H1 (cell line): ENCODE data around the gene MRTFB. TPM values are rescaled to one million over a fixed set of nuclear protein-coding genes. Genes with fewer than 3 reads are reported as not detected.

Source experiments
- CTCF ChIA-PET: fragments of 300-600 bp; sonication (Branson Sonifier 250); formaldehyde crosslinking; loops from one replicate; lab custom pipeline; 2021; ENCODE audit not compliant: partially characterized antibody; lab: Charles Lee
- POLR2A ChIA-PET: fragments of 300-600 bp; sonication (Branson Sonifier 250); formaldehyde crosslinking; loops from one replicate; lab custom pipeline; 2021; ENCODE audit warnings: inconsistent platforms; ENCODE audit not compliant: partially characterized antibody; lab: Charles Lee
- DNase-seq, 2 experiments: peaks; one replicate each; pipeline versions ENCODE4 v3.0.0 to v3.0.0-alpha.2; 2010 to 2022; ENCODE audit warnings: low spot score in 2 of 2, low read depth in 1 of 2, mixed read lengths in 1 of 2
- FAIRE-seq: peaks from 2 replicates; lab custom pipeline; 2011; peaks lifted over from hg19 to GRCh38; lab: Jason Lieb, UNC
- H2AFZ ChIP-seq: 2 replicates; pipeline ENCODE4 v1.8.1; 2012; ENCODE audit warnings: low read length, inconsistent platforms
- H2AK5ac ChIP-seq: 2 replicates; pipeline ENCODE4 v1.6.1; 2013; ENCODE audit warnings: low read depth, low read length
- H2BK120ac ChIP-seq: replicated peaks from 2 replicates; pipeline ENCODE3; 2013; ENCODE audit warnings: low read depth, low read length, inconsistent platforms
- H2BK12ac ChIP-seq: 2 replicates; pipeline ENCODE4 v1.6.1; 2013; ENCODE audit warnings: low read depth, low read length
- H2BK15ac ChIP-seq: 2 replicates; pipeline ENCODE4 v1.6.1; 2013; ENCODE audit warnings: low read length
- H2BK20ac ChIP-seq: 2 replicates; pipeline ENCODE4 v1.6.1; 2013; ENCODE audit warnings: low read length
- H2BK5ac ChIP-seq: 2 replicates; pipeline ENCODE4 v1.6.1; 2013; ENCODE audit warnings: low read depth, low read length
- H3K14ac ChIP-seq: 2 replicates; pipeline ENCODE4 v1.6.1; 2013; ENCODE audit warnings: inconsistent platforms; ENCODE audit not compliant: insufficient read length
- H3K18ac ChIP-seq: 2 replicates; pipeline ENCODE4 v1.6.1; 2013; ENCODE audit warnings: low read length; ENCODE audit errors: extremely low read depth
- H3K23ac ChIP-seq: 2 replicates; pipeline ENCODE4 v1.6.1; 2013; ENCODE audit warnings: inconsistent platforms; ENCODE audit not compliant: insufficient read length
- H3K23me2 ChIP-seq: 2 replicates; pipeline ENCODE4 v1.6.1; 2013; ENCODE audit warnings: low read depth, low read length
- H3K27ac ChIP-seq: 2 replicates; pipeline ENCODE4 v1.6.1; 2011; ENCODE audit warnings: low read depth, low read length, inconsistent platforms
- H3K27me3 ChIP-seq, 4 experiments: replicated peaks in 1 of 4; 1 replicate in 1 of 4; 2 replicates in 3 of 4; pipeline versions ENCODE4 v1.6.1 to v1.8.1; 2011 to 2013; ENCODE audit warnings: low read length in 3 of 4, mild to moderate bottlenecking in 3 of 4, inconsistent platforms in 2 of 4, mixed read lengths in 2 of 4, moderate library complexity in 1 of 4; ENCODE audit not compliant: control insufficient read depth in 3 of 4, insufficient read depth in 3 of 4; ENCODE audit errors: extremely low read depth in 1 of 4
- H3K36me3 ChIP-seq, 4 experiments: 2 replicates each; pipeline versions ENCODE4 v1.6.1 to v1.8.1; 2011 to 2013; ENCODE audit warnings: mild to moderate bottlenecking in 4 of 4, low read length in 3 of 4, moderate library complexity in 2 of 4, control low read depth in 1 of 4, inconsistent platforms in 1 of 4; ENCODE audit not compliant: insufficient read depth in 4 of 4, control insufficient read depth in 2 of 4
- H3K4ac ChIP-seq: replicated peaks from 2 replicates; pipeline ENCODE3; 2013; ENCODE audit warnings: low read length, low read depth, mixed read lengths, inconsistent platforms; ENCODE audit not compliant: insufficient read length
- H3K4me1 ChIP-seq, 4 experiments: replicated peaks in 1 of 4; 1 replicate in 1 of 4; 2 replicates in 3 of 4; pipeline versions ENCODE4 v1.6.1 to v1.8.1; 2011 to 2013; ENCODE audit warnings: low read length in 3 of 4, inconsistent platforms in 2 of 4, mixed read lengths in 1 of 4; ENCODE audit not compliant: insufficient read depth in 4 of 4, control insufficient read depth in 3 of 4
- H3K4me2 ChIP-seq, 2 experiments: 2 replicates each; pipeline versions ENCODE4 v1.6.1 to v1.8.1; 2011 to 2013; ENCODE audit warnings: low read depth in 2 of 2, low read length in 2 of 2, control low read depth in 1 of 2, inconsistent platforms in 1 of 2, mild to moderate bottlenecking in 1 of 2; ENCODE audit not compliant: insufficient read depth in 1 of 2
- H3K4me3 ChIP-seq, 4 experiments: fragments of 200-600, 300-600 bp in 1 of 4; sonication (generic), shearing (Covaris generic), sonication (Bioruptor Twin) in 1 of 4; 2 replicates each; pipeline versions ENCODE4 v1.5.1 to v1.8.1; 2011 to 2016; ENCODE audit warnings: low read length in 4 of 4, low read depth in 3 of 4, control low read depth in 2 of 4, inconsistent platforms in 2 of 4, mild to moderate bottlenecking in 2 of 4, mixed read lengths in 1 of 4, moderate library complexity in 1 of 4; ENCODE audit not compliant: insufficient read depth in 2 of 4; ENCODE audit errors: extremely low read depth in 1 of 4
- H3K56ac ChIP-seq: replicated peaks from 2 replicates; pipeline ENCODE3; 2013; ENCODE audit warnings: low read depth, mild to moderate bottlenecking, mixed read lengths, low read length, inconsistent platforms; ENCODE audit not compliant: insufficient read length
- H3K79me1 ChIP-seq: 2 replicates; pipeline ENCODE4 v1.6.1; 2013; ENCODE audit warnings: low read depth, low read length, control low read depth
- H3K79me2 ChIP-seq, 2 experiments: 2 replicates each; pipeline versions ENCODE4 v1.6.1 to v1.8.1; 2012 to 2013; ENCODE audit warnings: low read length in 2 of 2, mild to moderate bottlenecking in 2 of 2, inconsistent platforms in 1 of 2; ENCODE audit not compliant: insufficient read depth in 2 of 2, control insufficient read depth in 1 of 2
- H3K9ac ChIP-seq, 4 experiments: replicated peaks in 1 of 4; 1 replicate in 1 of 4; 2 replicates in 3 of 4; pipeline versions ENCODE4 v1.6.1 to v1.8.1; 2011 to 2013; ENCODE audit warnings: low read depth in 3 of 4, low read length in 3 of 4, control low read depth in 2 of 4, mild to moderate bottlenecking in 2 of 4, moderate library complexity in 2 of 4, inconsistent platforms in 1 of 4; ENCODE audit errors: extremely low read depth in 1 of 4
- H3K9me3 ChIP-seq, 2 experiments: 2 replicates each; pipeline versions ENCODE4 v1.6.1 to v1.8.1; 2012 to 2013; ENCODE audit warnings: mild to moderate bottlenecking in 2 of 2, moderate library complexity in 2 of 2, control low read depth in 1 of 2, inconsistent platforms in 1 of 2, low read depth in 1 of 2, low read length in 1 of 2, mixed read lengths in 1 of 2; ENCODE audit not compliant: insufficient read depth in 2 of 2
- H4K20me1 ChIP-seq, 2 experiments: replicated peaks in 1 of 2; 2 replicates each; pipeline versions ENCODE3 to v1.8.1; 2011 to 2013; ENCODE audit warnings: inconsistent platforms in 2 of 2, low read length in 2 of 2, mild to moderate bottlenecking in 1 of 2; ENCODE audit not compliant: insufficient read depth in 2 of 2, control insufficient read depth in 1 of 2
- H4K5ac ChIP-seq: 2 replicates; pipeline ENCODE4 v1.6.1; 2013; ENCODE audit warnings: low read length, low read depth, mixed read lengths, inconsistent platforms; ENCODE audit not compliant: insufficient read length
- H4K8ac ChIP-seq: 2 replicates; pipeline ENCODE4 v1.8.0; 2013; ENCODE audit warnings: mild to moderate bottlenecking, moderate library complexity, low read length, inconsistent platforms; ENCODE audit not compliant: insufficient read depth; ENCODE audit errors: extremely low read depth
- H4K91ac ChIP-seq: replicated peaks from 2 replicates; pipeline ENCODE3; 2013; ENCODE audit warnings: low read length, mixed read lengths, inconsistent platforms; ENCODE audit not compliant: insufficient read length
- ATF2 ChIP-seq: IDR thresholded peaks from 2 replicates; pipeline ENCODE4 v1.6.1; 2012; ENCODE audit warnings: low read length, inconsistent platforms
- CTBP2 ChIP-seq: IDR thresholded peaks from 2 replicates; pipeline ENCODE4 v1.7.0; 2011; ENCODE audit warnings: borderline replicate concordance, mild to moderate bottlenecking, moderate library complexity, mixed read lengths, low read length; ENCODE audit not compliant: insufficient read depth, insufficient read length
- RAD21 ChIP-seq, 2 experiments: IDR thresholded peaks in 1 of 2; conservative IDR thresholded peaks in 1 of 2; 2 replicates each; pipeline ENCODE4 v1.6.1; 2011; ENCODE audit warnings: low read depth in 2 of 2, low read length in 2 of 2, improper control_type of control experiment in 1 of 2, inconsistent platforms in 1 of 2, mild to moderate bottlenecking in 1 of 2, moderate library complexity in 1 of 2
- RNF2 ChIP-seq: fragments of 200-900, 300-1000 bp; sonication (generic); IDR thresholded peaks from 2 replicates; pipeline ENCODE4 v1.7.1; 2016; ENCODE audit warnings: borderline replicate concordance, low read depth, mild to moderate bottlenecking, antibody characterized with exemption, low read length; ENCODE audit not compliant: poor library complexity, severe bottlenecking; ENCODE audit errors: missing control alignments
- SP4 ChIP-seq: IDR thresholded peaks from 2 replicates; pipeline ENCODE4 v1.6.1; 2012; ENCODE audit warnings: low read length, inconsistent platforms
- SRF ChIP-seq: IDR thresholded peaks from 2 replicates; pipeline ENCODE4 v1.6.1; 2011; ENCODE audit warnings: mild to moderate bottlenecking, low read depth, low read length, moderate library complexity
- SUZ12 ChIP-seq: fragments of 200-600 bp; sonication (generic); IDR thresholded peaks from 2 replicates; pipeline ENCODE4 v1.6.1; 2012; ENCODE audit warnings: mild to moderate bottlenecking, inconsistent platforms, low read length, moderate library complexity, mixed read lengths
- TAF7 ChIP-seq: optimal IDR thresholded peaks from 2 replicates; pipeline ENCODE3; 2011; ENCODE audit warnings: low read depth, mild to moderate bottlenecking, inconsistent platforms, low read length, moderate library complexity, borderline replicate concordance
- TBP ChIP-seq: IDR thresholded peaks from 2 replicates; pipeline ENCODE4 v1.6.1; 2011; ENCODE audit warnings: low read depth, low read length, improper control_type of control experiment
- ZNF274 ChIP-seq: IDR thresholded peaks from 2 replicates; pipeline ENCODE4 v1.7.0; 2012; ENCODE audit warnings: low read length, borderline replicate concordance; ENCODE audit errors: extremely low read depth
- polyA plus RNA-seq, 7 experiments: library from polyadenylated mRNA; depleted of rRNA in 3 of 7; stranded (reverse) in 5 of 7; unstranded in 2 of 7; fragments of >200 nt in 5 of 7; fragments of 200-250 nt in 2 of 7; gene quantifications; 1 replicate in 5 of 7; 2 replicates in 1 of 7; 4 replicates in 1 of 7; pipeline versions ENCODE4 v1.2.1 to v1.2.3, GENCODE V29; 2011 to 2013; ENCODE audit warnings: missing spikeins in 2 of 7, mixed read lengths in 2 of 7
- total RNA-seq: library from RNA; stranded (reverse); fragmentation: NEBNext Ultra II Directional; extraction: Animal tissue kit (Norgen Biotek cat#: 25700); gene quantifications from 2 replicates; pipeline ENCODE4 v1.2.1, GENCODE V29; 2021

Gene MRTFB
- total and polyA plus RNA-seq, 2 of the 8 experiments (the other 6 are each of a cell fraction or from before 2014, with no cell fraction given): 13.5 to 34.9 TPM

- no peak overlapping the region for H3K4me2 ChIP-seq
- CTCF ChIA-PET: interaction anchor here (1.4 kb wide), 1 partner anchor 9 kb away, joined by 6 read pairs; no protein-coding TSS in a partner anchor
- FAIRE-seq (no peak), DNase-seq (no peak)
- no peaks in the 10 kb centered on the region for H3K79me2 ChIP-seq
- H3K23ac ChIP-seq: no peak overlapping the region
- no peak overlapping the region for H3K56ac ChIP-seq
- no peaks in the 10 kb centered on the region for H3K27me3 ChIP-seq
- no peak overlapping the region for H2BK120ac ChIP-seq
- H3K4me1 ChIP-seq: no peaks in the 10 kb centered on the region
- POLR2A ChIA-PET: interaction anchor here (1.7 kb wide), 1 partner anchor 9 kb away, joined by 4 read pairs; no protein-coding TSS in a partner anchor
- no peak overlapping the region for H3K18ac ChIP-seq
- H2BK12ac ChIP-seq: no peak overlapping the region
- no peaks in the 10 kb centered on the region for H3K23me2 ChIP-seq
- H3K79me1 ChIP-seq: no peaks in the 10 kb centered on the region
- H3K9me3 ChIP-seq: no peaks in the 10 kb centered on the region
- no peak overlapping the region for H2BK20ac ChIP-seq
- H3K14ac ChIP-seq: no peak overlapping the region
- no peak overlapping the region for H4K91ac ChIP-seq
- H3K9ac ChIP-seq: no peak overlapping the region
- H2BK5ac ChIP-seq: no peak overlapping the region
- TF ChIP-seq RNF2 (no peak), ZNF274 (no peak), SP4 (no peak), SRF (no peak), CTBP2 (no peak), ATF2 (no peak), TBP (no peak), RAD21 (IDR thresholded peaks at IDR 0.05 in 1 of 2, conservative IDR thresholded peaks at IDR 0.05 in 1 of 2; ENCODE audit: low read depth in 2 of 2, low read length in 2 of 2) (no peak), TAF7 (no peak), SUZ12 (no peak)
- H4K8ac ChIP-seq: no peak overlapping the region
- H4K5ac ChIP-seq: no peak overlapping the region
- no peak overlapping the region for H2AFZ ChIP-seq
- no peak overlapping the region for H2AK5ac ChIP-seq
- no peaks in the 10 kb centered on the region for H4K20me1 ChIP-seq
- no peak overlapping the region for H3K4ac ChIP-seq
- H3K4me3 ChIP-seq: no peak overlapping the region
- H3K36me3 ChIP-seq: no peaks in the 10 kb centered on the region
- H2BK15ac ChIP-seq: no peak overlapping the region
- H3K27ac ChIP-seq: no peak overlapping the region
These were observed 125.4 kb downstream of the MRTFB start for GRCh38 chr16:14196539-14196938.
